ENCODE data around the gene RAB37. TPM values are rescaled to one million over a fixed set of nuclear protein-coding genes. Genes with fewer than 3 reads are reported as not detected.

The RAB37 gene
- total and polyA plus RNA-seq, 9 of the 15 experiments (the other 6 are each of a cell fraction or from before 2014, with no cell fraction given) = 0.03 to 0.27 (median 0.11) TPM; not detected in 4

- TF ChIP-seq, protein P1, sequence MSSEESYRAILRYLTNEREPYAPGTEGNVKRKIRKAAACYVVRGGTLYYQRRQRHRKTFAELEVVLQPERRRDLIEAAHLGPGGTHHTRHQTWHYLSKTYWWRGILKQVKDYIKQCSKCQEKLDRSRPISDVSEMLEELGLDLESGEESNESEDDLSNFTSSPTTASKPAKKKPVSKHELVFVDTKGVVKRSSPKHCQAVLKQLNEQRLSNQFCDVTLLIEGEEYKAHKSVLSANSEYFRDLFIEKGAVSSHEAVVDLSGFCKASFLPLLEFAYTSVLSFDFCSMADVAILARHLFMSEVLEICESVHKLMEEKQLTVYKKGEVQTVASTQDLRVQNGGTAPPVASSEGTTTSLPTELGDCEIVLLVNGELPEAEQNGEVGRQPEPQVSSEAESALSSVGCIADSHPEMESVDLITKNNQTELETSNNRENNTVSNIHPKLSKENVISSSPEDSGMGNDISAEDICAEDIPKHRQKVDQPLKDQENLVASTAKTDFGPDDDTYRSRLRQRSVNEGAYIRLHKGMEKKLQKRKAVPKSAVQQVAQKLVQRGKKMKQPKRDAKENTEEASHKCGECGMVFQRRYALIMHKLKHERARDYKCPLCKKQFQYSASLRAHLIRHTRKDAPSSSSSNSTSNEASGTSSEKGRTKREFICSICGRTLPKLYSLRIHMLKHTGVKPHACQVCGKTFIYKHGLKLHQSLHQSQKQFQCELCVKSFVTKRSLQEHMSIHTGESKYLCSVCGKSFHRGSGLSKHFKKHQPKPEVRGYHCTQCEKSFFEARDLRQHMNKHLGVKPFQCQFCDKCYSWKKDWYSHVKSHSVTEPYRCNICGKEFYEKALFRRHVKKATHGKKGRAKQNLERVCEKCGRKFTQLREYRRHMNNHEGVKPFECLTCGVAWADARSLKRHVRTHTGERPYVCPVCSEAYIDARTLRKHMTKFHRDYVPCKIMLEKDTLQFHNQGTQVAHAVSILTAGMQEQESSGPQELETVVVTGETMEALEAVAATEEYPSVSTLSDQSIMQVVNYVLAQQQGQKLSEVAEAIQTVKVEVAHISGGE (CRISPR knock-in tag; IDR thresholded peaks at IDR 0.05) = no peak
- TF ChIP-seq REST (IDR thresholded peaks at IDR 0.05; ENCODE audit: borderline replicate concordance) = peak; percentile 10; the same call in 1 of the 2 replicates
- TF ChIP-seq REST (CRISPR knock-in tag; IDR thresholded peaks at IDR 0.05; ENCODE audit: low read depth) = no peak
- TF ChIP-seq MYC (IDR thresholded peaks at IDR 0.05; ENCODE audit: low read depth, low read length) = no peak
- TF ChIP-seq MYC (CRISPR knock-in tag; IDR thresholded peaks at IDR 0.05; ENCODE audit: borderline replicate concordance, low read depth) = no peak
- TF ChIP-seq ZNF23 (CRISPR knock-in tag; IDR thresholded peaks at IDR 0.05) = peak; percentile 99
- TF ChIP-seq KDM1A (IDR thresholded peaks at IDR 0.05) = peak; percentile 32 to 40; a peak in 1 of 4 replicates
- TF ChIP-seq ZNF184 (CRISPR knock-in tag; IDR thresholded peaks at IDR 0.05) = no peak
- TF ChIP-seq THRAP3 (IDR thresholded peaks at IDR 0.05; ENCODE audit: borderline replicate concordance) = no peak
- no peak for TF ChIP-seq ZNF655 (CRISPR knock-in tag; IDR thresholded peaks at IDR 0.05)
- TF ChIP-seq IRF2 (CRISPR knock-in tag; IDR thresholded peaks at IDR 0.05) = no peak
- peak; percentile 97 for TF ChIP-seq ZBTB17 (CRISPR knock-in tag; IDR thresholded peaks at IDR 0.05)
- no peak for TF ChIP-seq RFX5 (IDR thresholded peaks at IDR 0.05; ENCODE audit: low read depth, low read length)
- no peak for TF ChIP-seq SRSF9 (IDR thresholded peaks at IDR 0.05; ENCODE audit: borderline replicate concordance, low read depth, low read length)
- TF ChIP-seq ARNT (IDR thresholded peaks at IDR 0.05) = no peak
Measured at GRCh38 chr17:74743755-74744154, 6.7 kb downstream of the RAB37 start (continued).

All from K562 (cell line).